Vagina (tissue), 2 donors: Measurements from ENCODE around the gene CTH.

Source experiments
- POLR2A ChIP-seq, 2 donors: fragments of 450-650 bp; IDR thresholded peaks; one replicate each; pipeline ENCODE4 v1.6.1; 2017; ENCODE audit warnings: antibody characterized with exemption in 2 of 2, mild to moderate bottlenecking in 2 of 2, moderate library complexity in 2 of 2
- POLR2AphosphoS5 ChIP-seq, 2 donors: sonication (generic); formaldehyde crosslinking; IDR thresholded peaks; one replicate each; pipeline ENCODE4 v1.9.0; 2017; ENCODE audit warnings: antibody characterized with exemption in 2 of 2, mild to moderate bottlenecking in 2 of 2, low read depth in 1 of 2; ENCODE audit not compliant: insufficient read depth in 1 of 2

- TF ChIP-seq POLR2AphosphoS5 (IDR thresholded peaks at IDR 0.05; ENCODE audit: insufficient read depth in 1 of 2, low read depth in 1 of 2) (no peak), POLR2A (IDR thresholded peaks at IDR 0.05) (no peak)
Measured at GRCh38 chr1:70458131-70458530, 47.1 kb downstream of the CTH start.
